Esophagus squamous epithelium (tissue), 4 donors: Measurements from ENCODE around the gene DBP.

Experiments used
- CTCF ChIP-seq, 6 experiments: fragments of 450-650 bp in 4 of 6; fragments of 200-600 bp in 2 of 6; sonication (generic) in 2 of 6; IDR thresholded peaks; one replicate each; pipeline ENCODE4 v1.5.1; 2016 to 2019; ENCODE audit warnings: antibody characterized with exemption in 6 of 6, mild to moderate bottlenecking in 4 of 6, moderate library complexity in 4 of 6
- POLR2A ChIP-seq, 4 donors: fragments of 450-650 bp; IDR thresholded peaks; one replicate each; pipeline ENCODE4 v1.6.1; 2017; ENCODE audit warnings: antibody characterized with exemption in 4 of 4, mild to moderate bottlenecking in 4 of 4, moderate library complexity in 3 of 4

- TF ChIP-seq CTCF (IDR thresholded peaks at IDR 0.05), result no peak
- TF ChIP-seq POLR2A (IDR thresholded peaks at IDR 0.05), result no peak
Observed at GRCh38 chr19:48616491-48617056, 20.6 kb downstream of the DBP start.
